ENCODE data around the gene ANKRD12.
"Not testable (repeated sequence)": the region's sequence is repeated elsewhere in the genome, so short reads cannot be mapped to it uniquely, and the experiment has no call there.

ANKRD12 gene

GRCh38 chr18:9136315-9137155, at the start of gene ANKRD12:
Gene ANKRD12, plus strand, starts transcription at chr18:9136781. Its CDS starts 45,652 bp downstream, at chr18:9182433.
- peak; percentile 98 for DNase-seq

GRCh38 chr18:9087144-9087543, 49.4 kb upstream of the ANKRD12 start:
- DNase-seq, result no peak

DNA sequence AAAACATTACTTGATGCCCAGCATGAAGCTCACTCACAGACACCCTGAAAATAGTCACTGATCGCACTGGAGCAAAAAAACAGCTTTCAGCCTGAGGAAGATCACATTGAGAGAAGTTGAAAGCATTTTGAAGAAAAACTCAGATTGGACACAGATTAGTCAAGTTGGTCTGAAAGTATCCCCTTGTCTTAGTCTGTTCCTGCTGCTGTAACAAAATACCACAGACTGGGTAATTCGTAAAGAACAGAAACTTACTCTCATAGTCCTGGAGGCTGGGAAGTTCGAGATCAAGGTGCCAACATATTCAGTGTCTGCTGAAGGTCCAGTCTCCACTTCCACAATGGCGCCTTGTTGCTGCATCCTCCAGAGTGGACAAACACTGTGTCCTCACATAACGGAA, 48.3 kb upstream of the ANKRD12 start:
- DNase-seq, result no peak

GRCh38 chr18:9088727-9089126, 47.9 kb upstream of the ANKRD12 start:
- DNase-seq, result not testable (repeated sequence)

- no peak for DNase-seq
Measured at GRCh38 chr18:9090578-9090977, 46.0 kb upstream of the ANKRD12 start.

DNA sequence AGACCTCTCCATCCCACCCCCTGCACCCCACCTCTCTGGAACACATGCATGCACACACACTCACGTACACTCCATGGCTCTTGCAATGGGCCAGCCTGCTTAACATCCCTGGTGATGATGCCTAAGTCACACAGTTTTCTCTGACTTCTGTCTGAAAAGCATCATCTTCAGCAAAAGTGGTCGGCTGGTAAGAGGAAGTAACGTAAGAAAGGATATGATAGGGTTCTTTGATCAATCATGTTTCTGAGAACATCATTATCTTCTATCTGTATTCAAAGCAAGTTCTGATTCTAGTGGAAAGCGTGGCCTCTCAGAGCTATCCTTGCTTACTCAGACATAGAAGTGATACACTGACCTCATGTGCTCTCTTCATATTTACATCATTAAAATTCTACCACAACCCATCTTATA, 45.5 kb upstream of the ANKRD12 start:
- DNase-seq, result peak; percentile 80

- DNase-seq, result no peak
Measured at GRCh38 chr18:9092665-9093064, 43.9 kb upstream of the ANKRD12 start.

- DNase-seq, result not testable (repeated sequence)
Measured at GRCh38 chr18:9093109-9093508, 43.5 kb upstream of the ANKRD12 start.

GRCh38 chr18:9094307-9095226, 42.0 kb upstream of the ANKRD12 start:
- DNase-seq, result peak; percentile 74

- DNase-seq, result peak; percentile 88
Measured at GRCh38 chr18:9095297-9096006, 41.1 kb upstream of the ANKRD12 start.

- no peak for DNase-seq
Measured at GRCh38 chr18:9096007-9096371, 40.6 kb upstream of the ANKRD12 start.

- no peak for DNase-seq
Measured at GRCh38 chr18:9096685-9097084, 39.9 kb upstream of the ANKRD12 start.

DNA sequence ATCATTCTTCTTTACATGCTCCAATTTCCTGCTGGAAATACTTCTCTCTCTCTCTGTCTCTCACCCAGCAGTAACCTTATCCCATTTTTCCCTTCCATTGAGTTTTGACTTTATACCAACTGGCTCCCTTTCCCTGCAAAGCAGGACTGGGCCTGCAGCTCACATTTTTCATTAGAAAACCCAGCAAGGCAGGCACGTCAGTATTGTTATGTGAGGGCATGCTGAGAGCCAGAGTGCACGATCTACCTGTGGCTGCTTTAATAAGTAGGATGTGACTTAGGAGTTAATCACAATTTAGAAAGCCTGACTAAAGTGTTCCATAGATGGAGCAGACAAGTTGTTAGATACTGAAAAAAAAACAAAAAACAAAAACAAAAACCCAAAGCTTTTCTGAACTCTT, 39.2 kb upstream of the ANKRD12 start:
- no peak for DNase-seq

DNA sequence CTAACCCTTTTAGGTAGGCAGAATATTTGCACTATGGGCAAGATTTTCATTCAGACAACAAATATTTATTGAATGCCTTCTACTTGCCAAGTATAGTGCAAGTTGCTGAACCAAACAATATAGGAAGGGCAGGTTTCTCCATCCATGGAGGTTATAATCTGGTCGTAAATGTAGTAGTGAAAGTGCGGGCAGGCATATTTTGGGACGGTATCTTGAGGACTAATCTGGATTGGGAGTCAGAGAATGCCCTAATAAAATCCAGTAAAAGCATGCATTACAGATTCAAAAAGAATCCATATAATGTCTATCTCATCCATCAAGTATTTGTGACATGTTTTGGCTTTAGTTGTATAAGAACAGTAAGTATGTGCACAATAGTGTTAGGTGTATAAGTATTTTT, 35.8 kb upstream of the ANKRD12 start:
- no peak for DNase-seq

- peak; percentile 73 for DNase-seq
Measured at GRCh38 chr18:9101730-9102507, 34.7 kb upstream of the ANKRD12 start.

- DNase-seq, result peak; percentile 99
Measured at GRCh38 chr18:9102508-9103375, 33.8 kb upstream of the ANKRD12 start, which contains the start of gene NDUFV2. Gene NDUFV2, plus strand, starts transcription at chr18:9102699. Its CDS starts 45 bp downstream, at chr18:9102744.

DNA sequence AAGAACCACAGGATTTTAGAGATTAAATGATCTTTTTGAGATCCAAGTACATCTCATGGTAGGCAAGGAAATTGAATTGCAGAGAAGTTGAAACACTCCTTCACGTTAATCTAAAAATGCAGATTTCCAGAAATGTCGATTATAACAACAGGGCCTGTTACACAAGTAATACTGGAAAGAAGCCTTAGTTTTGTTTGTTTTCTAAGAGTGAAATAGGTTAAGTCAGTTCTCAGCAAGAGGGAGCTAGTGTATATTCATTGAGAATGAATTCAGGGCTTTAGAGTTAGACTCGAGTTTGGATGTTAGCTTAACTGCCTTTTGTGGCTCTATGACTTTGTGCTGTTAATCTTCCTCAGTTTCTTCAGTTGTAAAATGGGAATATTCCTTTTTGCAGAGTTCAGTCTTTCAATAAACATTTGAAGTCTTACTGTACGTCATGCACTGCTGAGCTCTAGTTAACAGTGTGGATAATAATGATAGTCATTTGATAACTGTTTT, 33.2 kb upstream of the ANKRD12 start:
- DNase-seq, result no peak

DNA sequence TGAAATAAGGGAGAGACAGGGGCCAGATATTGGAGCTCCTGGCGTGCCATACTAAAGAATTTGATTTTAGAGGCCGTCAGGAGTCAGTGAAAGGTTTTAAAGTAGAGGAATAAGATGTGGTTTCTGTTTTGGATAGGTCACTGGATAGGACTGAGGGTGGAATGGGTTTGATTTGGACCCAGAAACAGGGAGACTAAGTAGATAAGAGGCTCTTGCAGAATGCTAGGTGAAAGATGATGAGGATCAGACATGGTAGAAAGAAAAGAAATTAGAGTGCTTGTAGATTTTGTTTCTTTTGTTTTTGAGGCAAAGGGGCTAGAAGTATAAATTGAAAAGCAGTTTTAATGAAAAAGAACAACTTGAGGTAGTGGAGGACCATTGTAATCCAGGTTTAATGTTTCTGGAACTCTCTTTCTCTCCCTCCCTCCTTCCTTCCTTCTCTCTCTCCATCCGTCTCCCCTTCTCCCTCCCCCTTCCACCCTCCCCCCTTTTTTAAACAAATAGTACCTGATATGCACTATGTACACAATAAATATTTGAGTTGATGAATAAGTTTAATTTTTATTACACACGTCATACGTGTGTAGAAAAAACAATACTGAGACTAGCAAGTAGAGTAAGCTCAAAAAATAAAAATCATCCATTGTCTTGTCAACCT, 32.2 kb upstream of the ANKRD12 start:
- no peak for DNase-seq

DNA sequence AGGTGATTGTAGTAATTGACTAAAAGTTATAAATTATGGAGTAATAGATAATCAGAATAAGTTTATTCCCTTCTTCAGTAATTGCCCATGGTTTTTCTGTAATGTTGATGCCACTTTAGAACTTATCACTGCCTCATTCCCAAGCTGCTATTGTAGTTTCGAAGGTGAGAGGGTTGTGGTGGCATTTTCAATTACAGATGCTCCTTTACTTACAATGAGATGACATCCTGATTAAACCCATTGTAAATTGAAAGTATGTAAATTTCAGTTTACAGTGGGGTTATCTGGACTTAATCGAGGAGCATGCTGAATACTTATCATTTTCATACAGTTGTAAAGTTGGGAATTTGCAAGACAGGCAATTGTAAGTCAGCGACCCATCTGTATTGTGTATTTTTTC, 31.2 kb upstream of the ANKRD12 start:
- no peak for DNase-seq

GRCh38 chr18:9106094-9106493, 30.5 kb upstream of the ANKRD12 start:
- no peak for DNase-seq
